C4-2B (cell line): Measurements from ENCODE around the gene UBXN2A.
A peak's percentile ranks its signal among the peaks of the same experiment; 100 is the strongest.

Experiments
- ZFX ChIP-seq: fragments of 450-650 bp; IDR thresholded peaks from 2 replicates; pipeline ENCODE4 v1.6.1; 2017
- TF ChIP-seq, protein P1 (sequence below): fragments of 450-650 bp; conservative IDR thresholded peaks from 2 replicates; pipeline ENCODE4 v1.5.1; 2017; ENCODE audit warnings: mild to moderate bottlenecking

DNA sequence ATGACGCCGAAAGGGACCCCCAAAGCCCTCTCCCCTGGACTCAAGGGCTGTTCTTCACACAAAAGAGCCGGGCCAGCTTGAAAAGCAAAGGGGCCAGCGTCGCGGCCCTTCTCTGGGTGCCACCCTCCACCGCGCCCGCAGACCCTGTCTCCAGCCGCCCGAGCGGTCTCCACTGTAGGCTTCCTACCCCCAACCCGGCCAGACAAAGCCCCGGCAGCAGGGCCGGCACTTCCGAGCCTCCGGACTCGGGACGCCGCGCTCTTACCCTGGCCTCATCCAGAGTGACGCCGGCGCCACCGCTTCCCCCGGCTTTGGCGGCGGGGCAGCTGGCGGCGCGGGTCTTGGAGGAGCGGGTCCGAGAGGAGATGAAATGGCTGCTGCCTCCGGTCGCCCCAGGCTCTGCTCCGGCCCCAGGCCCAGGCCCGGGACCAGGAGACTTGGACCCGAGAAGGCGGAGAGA lies 13.9 kb upstream of the UBXN2A start:
- TF ChIP-seq, protein P1, sequence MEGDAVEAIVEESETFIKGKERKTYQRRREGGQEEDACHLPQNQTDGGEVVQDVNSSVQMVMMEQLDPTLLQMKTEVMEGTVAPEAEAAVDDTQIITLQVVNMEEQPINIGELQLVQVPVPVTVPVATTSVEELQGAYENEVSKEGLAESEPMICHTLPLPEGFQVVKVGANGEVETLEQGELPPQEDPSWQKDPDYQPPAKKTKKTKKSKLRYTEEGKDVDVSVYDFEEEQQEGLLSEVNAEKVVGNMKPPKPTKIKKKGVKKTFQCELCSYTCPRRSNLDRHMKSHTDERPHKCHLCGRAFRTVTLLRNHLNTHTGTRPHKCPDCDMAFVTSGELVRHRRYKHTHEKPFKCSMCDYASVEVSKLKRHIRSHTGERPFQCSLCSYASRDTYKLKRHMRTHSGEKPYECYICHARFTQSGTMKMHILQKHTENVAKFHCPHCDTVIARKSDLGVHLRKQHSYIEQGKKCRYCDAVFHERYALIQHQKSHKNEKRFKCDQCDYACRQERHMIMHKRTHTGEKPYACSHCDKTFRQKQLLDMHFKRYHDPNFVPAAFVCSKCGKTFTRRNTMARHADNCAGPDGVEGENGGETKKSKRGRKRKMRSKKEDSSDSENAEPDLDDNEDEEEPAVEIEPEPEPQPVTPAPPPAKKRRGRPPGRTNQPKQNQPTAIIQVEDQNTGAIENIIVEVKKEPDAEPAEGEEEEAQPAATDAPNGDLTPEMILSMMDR: no peak
- TF ChIP-seq ZFX: peak; percentile 83
